Mammary epithelial cell (primary cell): ENCODE data around the gene RAPGEF4.

Experiments used
- CTCF ChIP-seq, 2 donors: IDR thresholded peaks in 1 of 2; conservative IDR thresholded peaks in 1 of 2; 2 replicates each; pipeline ENCODE4 v1.5.1; 2011 to 2012; ENCODE audit warnings: inconsistent platforms in 2 of 2, low read length in 2 of 2, mild to moderate bottlenecking in 2 of 2, control low read depth in 1 of 2, low read depth in 1 of 2; ENCODE audit not compliant: insufficient read depth in 1 of 2; ENCODE audit errors: extremely low read depth in 1 of 2
- EZH2 ChIP-seq: IDR thresholded peaks from 2 replicates; pipeline ENCODE4 v1.6.1; 2012; ENCODE audit warnings: low read length, inconsistent platforms, borderline replicate concordance

GRCh38 chr2:172993931-172994717 is 258.5 kb downstream of the RAPGEF4 start:
- TF ChIP-seq CTCF (conservative IDR thresholded peaks at IDR 0.05 in 1 of 2, IDR thresholded peaks at IDR 0.05 in 1 of 2; ENCODE audit: extremely low read depth in 1 of 2, insufficient read depth in 1 of 2, low read depth in 1 of 2, low read length in 2 of 2) (no peak), EZH2 (no peak)
